ENCODE data around the gene PLCD3. TPM values are rescaled to one million over a fixed set of nuclear protein-coding genes. Genes with fewer than 3 reads are reported as not detected.
A peak's percentile ranks its signal among the peaks of the same experiment; 100 is the strongest.

Gene PLCD3
- polyA plus RNA-seq, 1 of the 3 experiments (the other 2 are of a cell fraction), result 59.7 TPM

DNA sequence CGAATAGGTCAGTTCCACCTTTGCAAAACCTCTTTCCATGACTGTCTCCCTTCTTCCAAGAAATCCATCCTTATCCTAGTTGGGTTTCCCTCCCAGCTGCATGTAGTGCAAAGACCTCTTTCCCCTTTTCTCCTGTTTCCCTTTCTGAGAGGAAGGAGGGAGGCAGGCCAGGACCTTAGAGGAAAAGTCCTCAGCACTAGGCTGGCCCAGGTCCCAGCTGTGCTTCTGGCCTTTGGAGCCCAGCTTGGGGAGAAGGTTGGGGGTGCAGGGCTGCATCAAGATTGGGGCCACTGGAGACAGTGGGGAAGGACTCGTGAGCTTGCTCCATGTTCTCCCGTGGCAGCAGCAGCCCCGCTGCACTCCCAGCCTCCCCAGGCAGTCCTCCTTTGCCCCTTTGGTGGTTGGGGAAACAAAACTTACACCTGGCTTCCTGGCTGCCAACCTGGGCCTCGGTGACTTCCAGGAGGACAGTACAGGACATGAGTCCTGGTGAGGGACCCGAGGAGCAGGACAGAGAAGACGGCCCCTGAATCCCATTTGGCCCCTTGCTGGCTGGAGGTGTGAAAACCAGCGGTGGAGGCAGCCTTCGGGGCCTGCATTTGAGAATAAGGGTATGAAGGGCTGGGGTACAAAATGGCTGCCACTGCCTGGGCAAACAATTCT lies 29.8 kb upstream of the PLCD3 start:
- Histone ChIP-seq H3K79me2 (ENCODE audit: insufficient read depth) (peaks cover 47% of the 10 kb centered on the region), H3K36me3 (replicated peaks in 1 of 2; ENCODE audit: control insufficient read depth in 1 of 2, insufficient read depth in 2 of 2, low read length in 1 of 2) (peaks cover 0 to 9% of the 10 kb centered on the region in 2 experiments), H3K9me3 (no peaks in the 10 kb centered on the region), H3K4me2 (peak overlapping the region; percentile 91), H4K20me1 (ENCODE audit: insufficient read depth) (no peaks in the 10 kb centered on the region), H3K9me2 (no peaks in the 10 kb centered on the region), H2AFZ (ENCODE audit: low read depth) (peak overlapping the region; percentile 39; the same call in 1 of the 2 replicates), H3K4me3 (ENCODE audit: low read depth in 2 of 2, low read length in 1 of 2) (peak overlapping the region; percentile 44 to 51), H3K4me1 (ENCODE audit: control insufficient read depth in 1 of 2, insufficient read depth in 2 of 2, low read depth in 1 of 2, low read length in 1 of 2) (peaks cover 6 to 18% of the 10 kb centered on the region in 2 experiments; a peak in 2 of 4 replicates), H3F3A (replicated peaks; ENCODE audit: insufficient read depth) (peaks cover 15% of the 10 kb centered on the region), H3K27ac (ENCODE audit: low read depth in 2 of 2, low read length in 1 of 2) (peak overlapping the region; percentile 39 to 80; a peak in 3 of 4 replicates), H3K27me3 (ENCODE audit: insufficient read depth) (no peaks in the 10 kb centered on the region), H3K9ac (peak overlapping the region; percentile 55)
- ChIA-PET POLR2A (interaction anchor here (1.0 to 4.7 kb wide), 6 partner anchors 10 to 206 kb away, joined by 3 to 210 read pairs (median 9); partner anchors contain the start of gene HEXIM1), CTCF (interaction anchor here (0.8 to 9.7 kb wide), 10 partner anchors 8 to 70 kb away, joined by 3 to 114 read pairs (median 4); partner anchors contain the start of genes ACBD4, HEXIM1 and PLCD3)
- TF ChIP-seq, protein P1, sequence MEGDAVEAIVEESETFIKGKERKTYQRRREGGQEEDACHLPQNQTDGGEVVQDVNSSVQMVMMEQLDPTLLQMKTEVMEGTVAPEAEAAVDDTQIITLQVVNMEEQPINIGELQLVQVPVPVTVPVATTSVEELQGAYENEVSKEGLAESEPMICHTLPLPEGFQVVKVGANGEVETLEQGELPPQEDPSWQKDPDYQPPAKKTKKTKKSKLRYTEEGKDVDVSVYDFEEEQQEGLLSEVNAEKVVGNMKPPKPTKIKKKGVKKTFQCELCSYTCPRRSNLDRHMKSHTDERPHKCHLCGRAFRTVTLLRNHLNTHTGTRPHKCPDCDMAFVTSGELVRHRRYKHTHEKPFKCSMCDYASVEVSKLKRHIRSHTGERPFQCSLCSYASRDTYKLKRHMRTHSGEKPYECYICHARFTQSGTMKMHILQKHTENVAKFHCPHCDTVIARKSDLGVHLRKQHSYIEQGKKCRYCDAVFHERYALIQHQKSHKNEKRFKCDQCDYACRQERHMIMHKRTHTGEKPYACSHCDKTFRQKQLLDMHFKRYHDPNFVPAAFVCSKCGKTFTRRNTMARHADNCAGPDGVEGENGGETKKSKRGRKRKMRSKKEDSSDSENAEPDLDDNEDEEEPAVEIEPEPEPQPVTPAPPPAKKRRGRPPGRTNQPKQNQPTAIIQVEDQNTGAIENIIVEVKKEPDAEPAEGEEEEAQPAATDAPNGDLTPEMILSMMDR (IDR thresholded peaks at IDR 0.05), result no peak
- TF ChIP-seq TAF1 (IDR thresholded peaks at IDR 0.05; ENCODE audit: borderline replicate concordance, low read depth, low read length), result no peak
- TF ChIP-seq, protein P2, sequence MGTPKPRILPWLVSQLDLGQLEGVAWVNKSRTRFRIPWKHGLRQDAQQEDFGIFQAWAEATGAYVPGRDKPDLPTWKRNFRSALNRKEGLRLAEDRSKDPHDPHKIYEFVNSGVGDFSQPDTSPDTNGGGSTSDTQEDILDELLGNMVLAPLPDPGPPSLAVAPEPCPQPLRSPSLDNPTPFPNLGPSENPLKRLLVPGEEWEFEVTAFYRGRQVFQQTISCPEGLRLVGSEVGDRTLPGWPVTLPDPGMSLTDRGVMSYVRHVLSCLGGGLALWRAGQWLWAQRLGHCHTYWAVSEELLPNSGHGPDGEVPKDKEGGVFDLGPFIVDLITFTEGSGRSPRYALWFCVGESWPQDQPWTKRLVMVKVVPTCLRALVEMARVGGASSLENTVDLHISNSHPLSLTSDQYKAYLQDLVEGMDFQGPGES (IDR thresholded peaks at IDR 0.05; ENCODE audit: low read depth, low read length), result no peak
- WGBS (ENCODE audit: low lambda C conversion rate), result 59% methylated on average over 9 of the region's 9 CpGs
- no peak for DNase-seq

DNA sequence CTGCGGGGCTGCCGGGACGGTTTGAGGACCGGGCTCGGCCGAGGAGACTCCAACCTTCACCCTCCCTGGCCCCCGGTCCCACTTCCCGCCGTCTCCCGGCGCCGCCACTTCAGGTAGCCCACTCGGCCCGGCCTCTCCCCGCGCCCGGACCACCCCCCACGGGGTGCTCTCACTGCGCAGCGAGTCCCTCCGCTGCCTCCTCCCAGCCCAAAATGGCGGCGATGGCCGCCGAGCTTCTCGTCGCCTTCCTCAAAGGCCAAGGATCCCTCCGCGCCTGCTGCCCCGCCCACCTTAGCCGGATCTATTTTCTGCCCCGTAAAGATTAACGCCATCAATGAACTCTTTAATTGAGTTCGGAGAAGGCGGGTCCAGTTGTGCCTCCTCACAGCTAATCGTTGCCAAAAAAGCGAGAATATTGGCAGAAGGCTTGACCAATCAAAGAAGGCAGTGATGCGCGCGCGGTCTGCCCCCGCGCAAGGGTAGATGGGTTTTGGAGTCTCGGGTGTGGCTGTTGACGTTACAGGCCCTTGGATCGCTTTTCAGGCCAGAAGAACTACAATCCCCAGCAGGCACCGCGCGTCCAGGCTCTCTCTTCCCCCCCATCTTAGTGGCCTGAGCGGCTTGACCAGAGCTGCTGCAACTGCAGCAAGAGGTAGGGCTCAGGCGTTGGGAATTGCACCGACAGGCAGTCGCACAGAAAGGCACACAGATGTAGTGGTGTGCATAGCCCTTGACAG lies 29.1 kb upstream of the PLCD3 start, which contains the start of gene HEXIM2:
Gene HEXIM2 (plus strand): TSS at position 588 of the 737 bp plus-strand sequence. CDS start 919 bp downstream, outside the sequence.
- no peaks in the 10 kb centered on the region for H4K20me1 ChIP-seq (ENCODE audit: insufficient read depth)
- TF ChIP-seq FOSL2 (IDR thresholded peaks at IDR 0.05; ENCODE audit: borderline replicate concordance, low read depth), result no peak
- no peak for TF ChIP-seq RXRA (IDR thresholded peaks at IDR 0.05; ENCODE audit: borderline replicate concordance, low read depth)
- TF ChIP-seq, protein P3, sequence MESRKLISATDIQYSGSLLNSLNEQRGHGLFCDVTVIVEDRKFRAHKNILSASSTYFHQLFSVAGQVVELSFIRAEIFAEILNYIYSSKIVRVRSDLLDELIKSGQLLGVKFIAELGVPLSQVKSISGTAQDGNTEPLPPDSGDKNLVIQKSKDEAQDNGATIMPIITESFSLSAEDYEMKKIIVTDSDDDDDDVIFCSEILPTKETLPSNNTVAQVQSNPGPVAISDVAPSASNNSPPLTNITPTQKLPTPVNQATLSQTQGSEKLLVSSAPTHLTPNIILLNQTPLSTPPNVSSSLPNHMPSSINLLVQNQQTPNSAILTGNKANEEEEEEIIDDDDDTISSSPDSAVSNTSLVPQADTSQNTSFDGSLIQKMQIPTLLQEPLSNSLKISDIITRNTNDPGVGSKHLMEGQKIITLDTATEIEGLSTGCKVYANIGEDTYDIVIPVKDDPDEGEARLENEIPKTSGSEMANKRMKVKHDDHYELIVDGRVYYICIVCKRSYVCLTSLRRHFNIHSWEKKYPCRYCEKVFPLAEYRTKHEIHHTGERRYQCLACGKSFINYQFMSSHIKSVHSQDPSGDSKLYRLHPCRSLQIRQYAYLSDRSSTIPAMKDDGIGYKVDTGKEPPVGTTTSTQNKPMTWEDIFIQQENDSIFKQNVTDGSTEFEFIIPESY (IDR thresholded peaks at IDR 0.05; ENCODE audit: borderline replicate concordance, low read depth), result no peak
- TF ChIP-seq, protein P2 (IDR thresholded peaks at IDR 0.05; ENCODE audit: low read depth, low read length), result peak; percentile 82
- peak; percentile 85 for TF ChIP-seq POLR2AphosphoS5 (IDR thresholded peaks at IDR 0.05; ENCODE audit: low read depth, low read length)
- TF ChIP-seq EP300 (IDR thresholded peaks at IDR 0.05; ENCODE audit: borderline replicate concordance in 1 of 2, low read depth in 1 of 2, low read length in 1 of 2), result peak in 1 of 2 experiments; percentile 55; a peak in 1 of 4 replicates
- TF ChIP-seq PBX3 (IDR thresholded peaks at IDR 0.05), result peak; percentile 99
- TF ChIP-seq USF1 (IDR thresholded peaks at IDR 0.05; ENCODE audit: borderline replicate concordance, low read depth), result no peak
- peak; percentile 37; the same call in 1 of the 2 replicates for TF ChIP-seq GABPA (IDR thresholded peaks at IDR 0.05; ENCODE audit: low read depth)
- no peak for TF ChIP-seq FOXJ3 (CRISPR knock-in tag; IDR thresholded peaks at IDR 0.05)
- TF ChIP-seq MAX (IDR thresholded peaks at IDR 0.05; ENCODE audit: low read depth), result peak; percentile 74

More for the DNA sequence above, 29.1 kb upstream of the PLCD3 start, which contains the start of gene HEXIM2:
- peaks cover 0 to 9% of the 10 kb centered on the region in 2 experiments for H3K36me3 ChIP-seq (replicated peaks in 1 of 2; ENCODE audit: control insufficient read depth in 1 of 2, insufficient read depth in 2 of 2, low read length in 1 of 2)
- CTCF ChIA-PET, result interaction anchor here (0.6 to 9.7 kb wide), 13 partner anchors 9 to 67 kb away, joined by 3 to 114 read pairs (median 4); partner anchors contain the start of genes ACBD4, HEXIM1 and PLCD3
- no peaks in the 10 kb centered on the region for H3K9me2 ChIP-seq
- peaks cover 54% of the 10 kb centered on the region for H3K79me2 ChIP-seq (ENCODE audit: insufficient read depth)
- peak within 1 kb of the TSS; percentile 90 to 94 for H3K27ac ChIP-seq (ENCODE audit: low read depth in 2 of 2, low read length in 1 of 2)
- peaks cover 6 to 18% of the 10 kb centered on the region in 2 experiments; a peak in 2 of 4 replicates for H3K4me1 ChIP-seq (ENCODE audit: control insufficient read depth in 1 of 2, insufficient read depth in 2 of 2, low read depth in 1 of 2, low read length in 1 of 2)
- H3F3A ChIP-seq (replicated peaks; ENCODE audit: insufficient read depth), result peaks cover 19% of the 10 kb centered on the region
- no peaks in the 10 kb centered on the region for H3K27me3 ChIP-seq (ENCODE audit: insufficient read depth)
- peak; percentile 96 for DNase-seq
- WGBS (ENCODE audit: low lambda C conversion rate), result under 1% methylated on average over 30 of the region's 53 CpGs
- H3K9ac ChIP-seq, result peak within 1 kb of the TSS; percentile 99
- peak within 1 kb of the TSS; percentile 39 for H2AFZ ChIP-seq (ENCODE audit: low read depth)
- peak within 1 kb of the TSS; percentile 74 to 91 for H3K4me3 ChIP-seq (ENCODE audit: low read depth in 2 of 2, low read length in 1 of 2)
- H3K9me3 ChIP-seq, result no peaks in the 10 kb centered on the region
- H3K4me2 ChIP-seq, result peak within 1 kb of the TSS; percentile 91
- POLR2A ChIA-PET, result interaction anchor here (0.6 to 4.7 kb wide), 11 partner anchors 11 to 205 kb away, joined by 3 to 210 read pairs (median 4); partner anchors contain the start of genes ACBD4, HEXIM1 and NMT1
